ENCODE data around the gene LGR4. TPM values are rescaled to one million over a fixed set of nuclear protein-coding genes. Genes with fewer than 3 reads are reported as not detected.

Gene LGR4
- total and polyA plus RNA-seq, 4 donors: 4.6 to 25.7 (median 21.5) TPM

DNA sequence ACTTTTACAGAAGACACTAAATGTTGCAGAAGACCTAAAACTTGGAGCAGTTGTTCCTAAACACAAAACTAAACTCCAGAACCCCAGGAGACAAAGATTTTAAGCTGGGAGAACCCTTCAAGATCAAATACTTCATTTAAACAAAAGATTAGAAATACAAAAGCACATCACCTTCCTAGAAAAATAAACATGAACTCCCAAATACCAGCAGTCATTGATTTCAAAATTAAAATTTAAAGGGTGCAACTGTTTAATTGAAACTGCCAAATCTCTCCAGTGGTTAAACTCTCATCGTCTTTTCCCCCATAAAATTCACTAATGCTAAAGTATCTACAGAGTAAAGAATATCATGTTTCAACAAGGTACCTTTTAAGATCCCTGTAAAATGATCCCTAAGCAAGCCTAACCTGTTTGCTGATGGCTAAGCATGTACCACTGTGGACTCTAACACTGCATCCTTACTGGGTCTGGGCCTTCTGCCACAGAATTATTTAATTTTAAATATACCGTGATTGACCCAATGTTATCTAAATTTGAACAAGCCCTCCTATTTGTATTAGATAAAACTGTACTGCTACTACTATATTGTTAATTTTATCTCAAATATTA, 55.9 kb downstream of the LGR4 start:
- Histone ChIP-seq H3K4me3 (ENCODE audit: low read length in 2 of 2) (no peak overlapping the region), H3K27me3 (ENCODE audit: control insufficient read depth in 1 of 2, insufficient read depth in 2 of 2, low read length in 1 of 2) (peaks cover 0 to 1% of the 10 kb centered on the region in 2 donors), H3K4me1 (ENCODE audit: control insufficient read depth in 1 of 2, insufficient read depth in 2 of 2, low read length in 2 of 2) (peaks cover 0 to 1% of the 10 kb centered on the region in 2 donors), H3K9me3 (ENCODE audit: control insufficient read depth, low read length) (no peaks in the 10 kb centered on the region), H3K27ac (ENCODE audit: low read depth in 1 of 2, low read length in 2 of 2) (no peak overlapping the region), H3K36me3 (ENCODE audit: control insufficient read depth in 1 of 2, insufficient read depth in 2 of 2, low read length in 1 of 2) (no peaks in the 10 kb centered on the region)
- WGBS, 2 donors: 41 to 53% methylated on average over 2 of the region's 2 CpGs
- DNase-seq (no peak), ATAC-seq (ENCODE audit: low FRiP score) (no peak)
- intact Hi-C loops (cut with DNase I): no loop called here

DNA sequence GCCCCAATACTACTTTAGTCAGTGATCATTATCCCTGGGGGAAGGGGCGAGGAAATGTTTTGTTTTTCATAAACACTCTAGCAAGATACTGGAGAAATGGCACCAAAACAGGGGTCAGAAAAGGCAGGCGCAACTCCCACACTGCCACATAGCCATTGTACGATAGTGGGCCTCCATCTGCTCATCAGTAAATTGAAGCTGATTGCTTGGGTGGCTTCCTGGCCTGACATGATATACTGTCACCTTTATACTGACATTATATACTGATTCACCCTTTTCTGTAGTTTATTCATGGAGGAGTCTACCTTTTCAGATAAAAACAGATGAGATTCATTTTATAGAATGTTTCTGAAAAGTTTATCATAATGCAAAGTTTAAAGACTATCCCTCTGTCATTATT, 57.9 kb downstream of the LGR4 start:
- intact Hi-C loops (cut with DNase I): no loop called here
- Histone ChIP-seq H3K36me3 (ENCODE audit: control insufficient read depth in 1 of 2, insufficient read depth in 2 of 2, low read length in 1 of 2) (no peaks in the 10 kb centered on the region), H3K27me3 (ENCODE audit: control insufficient read depth in 1 of 2, insufficient read depth in 2 of 2, low read length in 1 of 2) (peaks cover 0 to under 1% of the 10 kb centered on the region in 2 donors), H3K9me3 (ENCODE audit: control insufficient read depth, low read length) (no peaks in the 10 kb centered on the region), H3K4me1 (ENCODE audit: control insufficient read depth in 1 of 2, insufficient read depth in 2 of 2, low read length in 2 of 2) (peaks cover 0 to 5% of the 10 kb centered on the region in 2 donors), H3K27ac (ENCODE audit: low read depth in 1 of 2, low read length in 2 of 2) (no peak overlapping the region), H3K4me3 (ENCODE audit: low read length in 2 of 2) (no peak overlapping the region)
- DNase-seq (no peak), ATAC-seq (ENCODE audit: low FRiP score) (no peak)
- WGBS, 2 donors: 91 to 95% methylated on average over 3 of the region's 3 CpGs

DNA sequence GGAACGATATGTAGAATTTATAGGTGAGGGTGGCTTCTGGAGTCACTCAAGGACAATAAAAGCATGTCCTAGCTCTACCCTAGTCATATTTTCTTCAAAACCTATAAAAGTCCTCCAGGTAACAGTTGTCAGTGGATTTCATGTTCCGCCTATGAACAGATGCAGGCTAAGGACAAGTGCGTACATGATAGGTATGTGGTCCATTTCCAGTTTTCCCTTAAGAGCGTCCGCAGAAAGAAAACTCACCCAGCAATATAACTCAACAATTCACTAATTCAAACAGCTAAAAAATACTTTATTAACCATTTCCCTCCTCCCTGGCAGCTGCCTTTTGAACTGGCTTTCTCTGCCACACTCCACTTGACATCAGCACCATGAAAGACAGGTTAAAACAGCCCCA, 59.4 kb downstream of the LGR4 start:
- Histone ChIP-seq H3K4me1 (ENCODE audit: control insufficient read depth in 1 of 2, insufficient read depth in 2 of 2, low read length in 2 of 2) (peaks cover 2 to 6% of the 10 kb centered on the region in 2 donors), H3K4me3 (ENCODE audit: low read length in 2 of 2) (no peak overlapping the region), H3K27ac (ENCODE audit: low read depth in 1 of 2, low read length in 2 of 2) (no peak overlapping the region), H3K36me3 (ENCODE audit: control insufficient read depth in 1 of 2, insufficient read depth in 2 of 2, low read length in 1 of 2) (no peaks in the 10 kb centered on the region), H3K27me3 (ENCODE audit: control insufficient read depth in 1 of 2, insufficient read depth in 2 of 2, low read length in 1 of 2) (no peaks in the 10 kb centered on the region), H3K9me3 (ENCODE audit: control insufficient read depth, low read length) (no peaks in the 10 kb centered on the region)
- no peak for ATAC-seq (ENCODE audit: low FRiP score)
- WGBS, 2 donors: 95 to 96% methylated on average over 5 of the region's 5 CpGs
- no peak for DNase-seq
- intact Hi-C loops (cut with DNase I): no loop called here

- H3K27ac ChIP-seq (ENCODE audit: low read depth in 1 of 2, low read length in 2 of 2): no peak overlapping the region
- H3K9me3 ChIP-seq (ENCODE audit: control insufficient read depth, low read length): no peaks in the 10 kb centered on the region
- ATAC-seq (ENCODE audit: low FRiP score) (no peak), DNase-seq (no peak)
- no peaks in the 10 kb centered on the region for H3K36me3 ChIP-seq (ENCODE audit: control insufficient read depth in 1 of 2, insufficient read depth in 2 of 2, low read length in 1 of 2)
- peaks cover 2 to 6% of the 10 kb centered on the region in 2 donors for H3K4me1 ChIP-seq (ENCODE audit: control insufficient read depth in 1 of 2, insufficient read depth in 2 of 2, low read length in 2 of 2)
- no peak overlapping the region for H3K4me3 ChIP-seq (ENCODE audit: low read length in 2 of 2)
- intact Hi-C loops (cut with DNase I): no loop called here
- no peaks in the 10 kb centered on the region for H3K27me3 ChIP-seq (ENCODE audit: control insufficient read depth in 1 of 2, insufficient read depth in 2 of 2, low read length in 1 of 2)
These were observed 60.3 kb downstream of the LGR4 start for GRCh38 chr11:27412192-27412691.

- intact Hi-C loops (cut with DNase I): no loop called here
- Histone ChIP-seq H3K27me3 (ENCODE audit: control insufficient read depth in 1 of 2, insufficient read depth in 2 of 2, low read length in 1 of 2) (no peaks in the 10 kb centered on the region), H3K4me3 (ENCODE audit: low read length in 2 of 2) (no peak overlapping the region), H3K27ac (ENCODE audit: low read depth in 1 of 2, low read length in 2 of 2) (no peak overlapping the region), H3K36me3 (ENCODE audit: control insufficient read depth in 1 of 2, insufficient read depth in 2 of 2, low read length in 1 of 2) (no peaks in the 10 kb centered on the region), H3K9me3 (ENCODE audit: control insufficient read depth, low read length) (no peaks in the 10 kb centered on the region), H3K4me1 (ENCODE audit: control insufficient read depth in 1 of 2, insufficient read depth in 2 of 2, low read length in 2 of 2) (peaks cover 2 to 7% of the 10 kb centered on the region in 2 donors)
- ATAC-seq (ENCODE audit: low FRiP score) (no peak), DNase-seq (no peak)
These were observed 61.3 kb downstream of the LGR4 start for GRCh38 chr11:27411328-27411727.

DNA sequence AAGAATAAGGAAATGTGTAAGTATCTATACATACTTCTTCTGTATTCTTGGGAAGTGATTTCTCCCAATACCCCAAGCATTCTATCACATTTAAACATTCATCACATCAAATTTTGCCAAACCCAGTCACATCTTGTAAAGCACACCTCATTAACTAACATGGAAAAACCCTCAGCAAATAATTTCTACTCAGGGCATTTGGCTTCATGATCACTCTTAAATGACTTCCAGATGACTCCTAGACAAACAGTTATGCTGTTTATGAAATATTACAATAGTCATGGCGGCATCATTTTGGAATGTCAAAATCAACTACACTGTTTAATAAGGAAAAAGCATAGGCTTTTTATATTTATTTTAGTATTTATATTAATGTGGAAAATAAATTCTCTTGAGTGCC, 62.3 kb downstream of the LGR4 start:
- Histone ChIP-seq H3K36me3 (ENCODE audit: control insufficient read depth in 1 of 2, insufficient read depth in 2 of 2, low read length in 1 of 2) (no peaks in the 10 kb centered on the region), H3K4me3 (ENCODE audit: low read length in 2 of 2) (no peak overlapping the region), H3K4me1 (ENCODE audit: control insufficient read depth in 1 of 2, insufficient read depth in 2 of 2, low read length in 2 of 2) (peaks cover 4 to 12% of the 10 kb centered on the region in 2 donors), H3K27me3 (ENCODE audit: control insufficient read depth in 1 of 2, insufficient read depth in 2 of 2, low read length in 1 of 2) (no peaks in the 10 kb centered on the region), H3K27ac (ENCODE audit: low read depth in 1 of 2, low read length in 2 of 2) (no peak overlapping the region), H3K9me3 (ENCODE audit: control insufficient read depth, low read length) (no peaks in the 10 kb centered on the region)
- 94 to 97% methylated on average over 1 of the region's 1 CpG for WGBS, 2 donors
- intact Hi-C loops (cut with DNase I): no loop called here
- DNase-seq (no peak), ATAC-seq (ENCODE audit: low FRiP score) (no peak)

- H3K36me3 ChIP-seq (ENCODE audit: control insufficient read depth in 1 of 2, insufficient read depth in 2 of 2, low read length in 1 of 2): no peaks in the 10 kb centered on the region
- H3K4me3 ChIP-seq (ENCODE audit: low read length in 2 of 2): no peak overlapping the region
- no peaks in the 10 kb centered on the region for H3K27me3 ChIP-seq (ENCODE audit: control insufficient read depth in 1 of 2, insufficient read depth in 2 of 2, low read length in 1 of 2)
- ATAC-seq (ENCODE audit: low FRiP score): no peak
- DNase-seq: no peak
- H3K9me3 ChIP-seq (ENCODE audit: control insufficient read depth, low read length): no peaks in the 10 kb centered on the region
- H3K4me1 ChIP-seq (ENCODE audit: control insufficient read depth in 1 of 2, insufficient read depth in 2 of 2, low read length in 2 of 2): peaks cover 8 to 14% of the 10 kb centered on the region in 2 donors
- no peak overlapping the region for H3K27ac ChIP-seq (ENCODE audit: low read depth in 1 of 2, low read length in 2 of 2)
- 81 to 84% methylated on average over 2 of the region's 2 CpGs for WGBS, 2 donors
- intact Hi-C loops (cut with DNase I): no loop called here
These were observed 62.8 kb downstream of the LGR4 start for GRCh38 chr11:27409742-27410141.

DNA sequence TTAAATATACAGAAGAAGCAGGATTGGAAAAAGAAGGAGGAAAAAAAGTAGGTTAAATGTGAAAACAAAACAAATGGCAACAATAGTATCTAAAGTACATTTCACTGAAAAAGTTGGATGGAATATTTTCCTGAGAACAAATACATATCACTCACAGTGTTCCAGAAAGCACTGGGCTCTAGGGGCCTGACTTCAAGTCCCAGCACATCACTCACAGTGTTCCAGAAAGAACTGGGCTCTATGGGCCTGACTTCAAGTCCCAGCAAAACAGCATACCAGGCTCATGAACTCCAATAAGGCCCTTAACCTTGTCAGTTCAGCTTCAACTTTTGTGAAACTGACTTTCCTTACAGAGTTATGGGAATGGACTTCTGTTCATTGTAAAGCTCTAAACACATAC, 63.5 kb downstream of the LGR4 start:
- no peaks in the 10 kb centered on the region for H3K36me3 ChIP-seq (ENCODE audit: control insufficient read depth in 1 of 2, insufficient read depth in 2 of 2, low read length in 1 of 2)
- H3K27ac ChIP-seq (ENCODE audit: low read depth in 1 of 2, low read length in 2 of 2): no peak overlapping the region
- no peak for DNase-seq
- intact Hi-C loops (cut with DNase I): no loop called here
- no peaks in the 10 kb centered on the region for H3K9me3 ChIP-seq (ENCODE audit: control insufficient read depth, low read length)
- H3K4me1 ChIP-seq (ENCODE audit: control insufficient read depth in 1 of 2, insufficient read depth in 2 of 2, low read length in 2 of 2): peaks cover 11 to 20% of the 10 kb centered on the region in 2 donors
- ATAC-seq (ENCODE audit: low FRiP score): no peak
- H3K27me3 ChIP-seq (ENCODE audit: control insufficient read depth in 1 of 2, insufficient read depth in 2 of 2, low read length in 1 of 2): no peaks in the 10 kb centered on the region
- H3K4me3 ChIP-seq (ENCODE audit: low read length in 2 of 2): no peak overlapping the region

DNA sequence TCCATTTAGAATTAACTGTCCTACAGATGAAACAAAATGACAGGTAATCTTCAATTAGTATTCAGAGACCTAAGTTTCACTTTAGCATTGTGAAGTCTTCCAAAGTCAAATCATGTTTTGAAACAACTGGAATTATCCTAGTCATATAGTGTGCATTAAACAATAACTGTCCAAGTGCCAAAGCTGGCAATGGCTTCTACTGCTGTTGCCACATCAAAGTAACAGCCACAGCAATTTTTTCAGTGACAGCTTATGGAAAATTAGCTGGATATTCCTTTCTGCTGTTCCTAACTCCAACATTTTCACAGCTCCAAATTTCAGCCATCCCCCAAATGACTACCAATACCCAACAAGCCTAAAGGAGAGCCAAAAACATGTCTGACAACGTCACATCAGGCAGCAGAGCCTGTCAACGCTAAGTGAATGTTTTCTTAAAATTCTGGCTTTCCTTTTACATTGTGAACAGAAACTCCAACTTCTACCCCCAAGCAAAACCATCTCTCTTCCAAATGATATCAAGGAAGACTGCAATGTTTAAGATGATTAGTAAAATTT, 64.3 kb downstream of the LGR4 start:
- no peak for ATAC-seq (ENCODE audit: low FRiP score)
- Histone ChIP-seq H3K9me3 (ENCODE audit: control insufficient read depth, low read length) (no peaks in the 10 kb centered on the region), H3K4me1 (ENCODE audit: control insufficient read depth in 1 of 2, insufficient read depth in 2 of 2, low read length in 2 of 2) (peaks cover 11 to 20% of the 10 kb centered on the region in 2 donors), H3K36me3 (ENCODE audit: control insufficient read depth in 1 of 2, insufficient read depth in 2 of 2, low read length in 1 of 2) (no peaks in the 10 kb centered on the region), H3K27me3 (ENCODE audit: control insufficient read depth in 1 of 2, insufficient read depth in 2 of 2, low read length in 1 of 2) (no peaks in the 10 kb centered on the region), H3K27ac (ENCODE audit: low read depth in 1 of 2, low read length in 2 of 2) (no peak overlapping the region), H3K4me3 (ENCODE audit: low read length in 2 of 2) (no peak overlapping the region)
- intact Hi-C loops (cut with DNase I): no loop called here
- 6 to 10% methylated on average over 2 of the region's 2 CpGs for WGBS, 2 donors
- DNase-seq: no peak

All from aorta (tissue), 5 donors.